Measurements from ENCODE around the gene HPX.

Gene HPX

GRCh38 chr11:6403539-6403938 lies 37.2 kb downstream of the HPX start:
- in situ Hi-C loops (cut with MboI; ENCODE audit: low pct_unique_long_range_greater_than_20kb, low sequenced_read_pairs, unreplicated experiment) = no loop called here
- DNase-seq (ENCODE audit: low spot score) = no peak

GRCh38 chr11:6402561-6402981 lies 38.2 kb downstream of the HPX start:
- DNase-seq (ENCODE audit: low spot score) = peak; percentile 87
- no peak for TF ChIP-seq CTCF (IDR thresholded peaks at IDR 0.05; ENCODE audit: extremely low read depth, insufficient read depth, missing control alignments)
- in situ Hi-C loops (cut with MboI; ENCODE audit: low pct_unique_long_range_greater_than_20kb, low sequenced_read_pairs, unreplicated experiment) = no loop called here

More at GRCh38 chr11:6403539-6403938, 37.2 kb downstream of the HPX start:
- TF ChIP-seq CTCF (IDR thresholded peaks at IDR 0.05; ENCODE audit: extremely low read depth, insufficient read depth, missing control alignments) = no peak

- TF ChIP-seq CTCF (IDR thresholded peaks at IDR 0.05; ENCODE audit: extremely low read depth, insufficient read depth, missing control alignments) = no peak
- in situ Hi-C loops (cut with MboI; ENCODE audit: low pct_unique_long_range_greater_than_20kb, low sequenced_read_pairs, unreplicated experiment) = no loop called here
- DNase-seq (ENCODE audit: low spot score) = peak; percentile 69
These were observed 38.7 kb downstream of the HPX start for GRCh38 chr11:6402061-6402470.

GRCh38 chr11:6401464-6401863 lies 39.3 kb downstream of the HPX start:
- no peak for TF ChIP-seq CTCF (IDR thresholded peaks at IDR 0.05; ENCODE audit: extremely low read depth, insufficient read depth, missing control alignments)
- DNase-seq (ENCODE audit: low spot score) = no peak
- in situ Hi-C loops (cut with MboI; ENCODE audit: low pct_unique_long_range_greater_than_20kb, low sequenced_read_pairs, unreplicated experiment) = no loop called here

GRCh38 chr11:6400431-6401345 lies 40.1 kb downstream of the HPX start:
- in situ Hi-C loops (cut with MboI; ENCODE audit: low pct_unique_long_range_greater_than_20kb, low sequenced_read_pairs, unreplicated experiment) = no loop called here
- no peak for TF ChIP-seq CTCF (IDR thresholded peaks at IDR 0.05; ENCODE audit: extremely low read depth, insufficient read depth, missing control alignments)
- no peak for DNase-seq (ENCODE audit: low spot score)

GRCh38 chr11:6397636-6398035 lies 43.2 kb downstream of the HPX start:
- TF ChIP-seq CTCF (IDR thresholded peaks at IDR 0.05; ENCODE audit: extremely low read depth, insufficient read depth, missing control alignments) = no peak
- no peak for DNase-seq (ENCODE audit: low spot score)
- in situ Hi-C loops (cut with MboI; ENCODE audit: low pct_unique_long_range_greater_than_20kb, low sequenced_read_pairs, unreplicated experiment) = no loop called here
